Peyer's patch (tissue), 4 donors: ENCODE measurements around the gene SNRNP200. TPM values are rescaled to one million over a fixed set of nuclear protein-coding genes. Genes with fewer than 3 reads are reported as not detected.

ENCODE experiments used
- DNase-seq, 3 donors: peaks; one replicate each; pipeline ENCODE4 v3.0.0-alpha.2; 2017 to 2019
- H3K27ac ChIP-seq, 4 donors: fragments of 200-600 bp; sonication (generic); one replicate each; pipeline ENCODE4 v1.5.1; 2016 to 2019
- H3K27me3 ChIP-seq, 2 donors: fragments of 200-600 bp; sonication (generic); one replicate each; pipeline ENCODE4 v1.5.1; 2019
- H3K36me3 ChIP-seq, 3 donors: fragments of 200-600 bp; sonication (generic); one replicate each; pipeline ENCODE4 v1.5.1; 2016 to 2019
- H3K4me1 ChIP-seq, 4 donors: fragments of 200-600 bp; sonication (generic); one replicate each; pipeline ENCODE4 v1.5.1; 2016 to 2019
- H3K4me3 ChIP-seq, 4 donors: fragments of 200-600 bp; sonication (generic); 1 replicate in 3 of 4; 2 replicates in 1 of 4; pipeline ENCODE4 v1.5.1; 2016 to 2019; ENCODE audit warnings: mild to moderate bottlenecking in 1 of 4
- H3K9me3 ChIP-seq, 4 donors: fragments of 200-600 bp; sonication (generic); one replicate each; pipeline ENCODE4 v1.5.1; 2016 to 2019; ENCODE audit warnings: mild to moderate bottlenecking in 1 of 4
- POLR2A ChIP-seq, 2 donors: fragments of 450-650 bp; IDR thresholded peaks; one replicate each; pipeline ENCODE4 v1.5.1; 2017; ENCODE audit warnings: antibody characterized with exemption in 2 of 2, mild to moderate bottlenecking in 2 of 2, moderate library complexity in 2 of 2
- total RNA-seq, 4 donors: library from RNA; depleted of rRNA; stranded (reverse); fragments of >200 nt; gene quantifications; one replicate each; pipeline ENCODE4 v1.1.0, GENCODE V29; 2016
- TF ChIP-seq, protein P1 (sequence below), 6 experiments: fragments of 450-650 bp in 4 of 6; fragments of 200-600 bp in 2 of 6; sonication (generic) in 1 of 6; IDR thresholded peaks; one replicate each; pipeline ENCODE4 v1.5.1; 2017 to 2019; ENCODE audit warnings: antibody characterized with exemption in 6 of 6, mild to moderate bottlenecking in 3 of 6, moderate library complexity in 1 of 6

The SNRNP200 gene
- total RNA-seq, 4 donors from 2014 or later: 96.7 to 189 (median 119) TPM

DNA sequence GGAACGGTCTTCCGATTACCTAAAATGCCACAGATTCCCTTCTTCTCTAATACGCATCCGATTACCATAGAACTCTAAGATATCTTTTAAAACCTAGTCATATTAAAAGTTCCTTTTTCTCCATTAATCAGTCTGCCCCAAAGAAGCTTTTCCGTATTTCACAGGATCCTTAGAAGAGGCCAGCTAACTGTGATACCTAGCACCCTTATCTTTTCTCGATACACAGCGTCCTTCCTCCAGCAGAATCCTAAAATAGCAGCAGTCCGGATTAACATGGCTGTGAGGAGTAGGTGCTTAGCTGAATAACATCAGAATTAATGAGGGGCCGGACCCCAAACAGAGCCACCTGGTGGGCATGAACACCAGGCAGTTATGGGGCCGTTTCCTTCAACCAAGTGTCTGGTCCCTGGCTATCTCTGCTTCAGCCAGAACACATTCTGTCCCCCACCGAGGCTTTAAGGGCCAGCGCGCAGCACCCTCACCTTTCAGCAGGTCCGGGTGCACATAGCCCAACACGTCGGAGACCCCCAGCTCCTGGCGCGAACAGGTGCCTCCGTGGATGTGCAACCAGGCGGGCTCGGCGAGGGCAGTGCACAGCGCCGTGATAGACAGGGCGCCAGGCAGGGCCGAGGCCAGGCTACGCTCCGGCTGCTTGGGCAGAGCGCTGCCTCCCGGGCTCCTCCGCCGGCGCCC is 40.5 kb downstream of the SNRNP200 start:
- no peaks in the 10 kb centered on the region for H3K27me3 ChIP-seq
- peaks cover 9 to 59% (median 27%) of the 10 kb centered on the region in 4 donors for H3K4me1 ChIP-seq
- peak overlapping the region; percentile 72 to 90 (median 82) for H3K4me3 ChIP-seq
- peaks cover 0 to 28% (median 0%) of the 10 kb centered on the region in 3 donors for H3K36me3 ChIP-seq
- DNase-seq: peak; percentile 51 to 64 (median 62)
- no peaks in the 10 kb centered on the region for H3K9me3 ChIP-seq
- peak overlapping the region; percentile 91 to 96 (median 93) for H3K27ac ChIP-seq
- TF ChIP-seq POLR2A (IDR thresholded peaks at IDR 0.05): no peak
- TF ChIP-seq, protein P1, sequence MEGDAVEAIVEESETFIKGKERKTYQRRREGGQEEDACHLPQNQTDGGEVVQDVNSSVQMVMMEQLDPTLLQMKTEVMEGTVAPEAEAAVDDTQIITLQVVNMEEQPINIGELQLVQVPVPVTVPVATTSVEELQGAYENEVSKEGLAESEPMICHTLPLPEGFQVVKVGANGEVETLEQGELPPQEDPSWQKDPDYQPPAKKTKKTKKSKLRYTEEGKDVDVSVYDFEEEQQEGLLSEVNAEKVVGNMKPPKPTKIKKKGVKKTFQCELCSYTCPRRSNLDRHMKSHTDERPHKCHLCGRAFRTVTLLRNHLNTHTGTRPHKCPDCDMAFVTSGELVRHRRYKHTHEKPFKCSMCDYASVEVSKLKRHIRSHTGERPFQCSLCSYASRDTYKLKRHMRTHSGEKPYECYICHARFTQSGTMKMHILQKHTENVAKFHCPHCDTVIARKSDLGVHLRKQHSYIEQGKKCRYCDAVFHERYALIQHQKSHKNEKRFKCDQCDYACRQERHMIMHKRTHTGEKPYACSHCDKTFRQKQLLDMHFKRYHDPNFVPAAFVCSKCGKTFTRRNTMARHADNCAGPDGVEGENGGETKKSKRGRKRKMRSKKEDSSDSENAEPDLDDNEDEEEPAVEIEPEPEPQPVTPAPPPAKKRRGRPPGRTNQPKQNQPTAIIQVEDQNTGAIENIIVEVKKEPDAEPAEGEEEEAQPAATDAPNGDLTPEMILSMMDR (IDR thresholded peaks at IDR 0.05): peak in 4 of 6 experiments; percentile 16 to 43 (median 24)

DNA sequence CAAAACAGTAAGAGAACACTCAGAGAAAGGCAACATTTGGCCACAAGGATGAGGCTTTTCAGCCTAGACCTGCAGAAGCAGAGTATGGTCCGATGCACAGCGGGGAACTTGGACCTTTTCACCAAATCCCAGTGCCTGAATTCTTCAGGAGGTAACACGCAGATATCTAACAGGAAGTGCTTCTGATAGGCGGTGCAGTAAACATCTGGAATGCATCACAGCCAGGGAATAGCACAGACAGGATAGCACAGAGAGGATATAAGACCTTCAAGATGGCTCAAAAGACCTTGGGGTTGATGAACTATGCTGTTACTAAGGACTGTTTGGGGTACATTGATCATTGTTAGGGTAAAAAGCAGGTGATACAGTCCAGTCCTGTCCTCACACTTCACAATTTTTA is 41.3 kb downstream of the SNRNP200 start:
- no peak for DNase-seq
- Histone ChIP-seq H3K27me3 (no peaks in the 10 kb centered on the region), H3K36me3 (peaks cover 0 to 23% (median 0%) of the 10 kb centered on the region in 3 donors), H3K4me3 (peak overlapping the region; percentile 72 to 90 (median 82)), H3K4me1 (peaks cover 9 to 66% (median 34%) of the 10 kb centered on the region in 4 donors), H3K9me3 (no peaks in the 10 kb centered on the region), H3K27ac (peak overlapping the region in 1 of 4 donors; percentile 94)
- TF ChIP-seq POLR2A (IDR thresholded peaks at IDR 0.05): no peak
- TF ChIP-seq, protein P1 (IDR thresholded peaks at IDR 0.05): no peak

DNA sequence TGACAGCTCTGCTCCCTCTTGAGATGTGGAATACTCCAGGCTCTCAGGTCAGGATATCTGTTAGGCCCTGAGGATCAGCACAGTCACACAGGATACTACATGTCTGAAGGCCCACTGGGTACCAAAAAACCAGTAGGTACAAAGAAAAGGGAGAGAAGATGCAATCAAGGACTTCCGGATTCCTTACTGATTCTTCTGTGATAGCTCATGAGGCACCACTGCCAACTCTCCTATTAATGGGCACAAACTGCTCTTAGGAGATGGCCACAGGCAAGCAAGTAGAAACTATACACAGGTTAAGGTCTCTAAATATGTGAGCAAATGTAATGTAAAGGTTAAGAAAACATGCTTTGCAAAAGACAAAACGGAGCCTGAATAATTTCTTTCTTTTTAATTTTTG is 43.0 kb downstream of the SNRNP200 start:
- H3K27ac ChIP-seq: peak overlapping the region in 1 of 4 donors; percentile 90
- no peaks in the 10 kb centered on the region for H3K9me3 ChIP-seq
- peaks cover 0 to 20% (median 0%) of the 10 kb centered on the region in 3 donors for H3K36me3 ChIP-seq
- no peak for DNase-seq
- TF ChIP-seq POLR2A (IDR thresholded peaks at IDR 0.05): no peak
- TF ChIP-seq, protein P1 (IDR thresholded peaks at IDR 0.05): no peak
- H3K4me3 ChIP-seq: no peak overlapping the region
- no peaks in the 10 kb centered on the region for H3K27me3 ChIP-seq
- peaks cover 14 to 77% (median 36%) of the 10 kb centered on the region in 4 donors for H3K4me1 ChIP-seq

GRCh38 chr2:96261328-96262003 is 43.9 kb downstream of the SNRNP200 start:
- Histone ChIP-seq H3K4me1 (peaks cover 14 to 69% (median 39%) of the 10 kb centered on the region in 4 donors), H3K27ac (peak overlapping the region; percentile 56 to 94 (median 84)), H3K36me3 (peaks cover 0 to 20% (median 0%) of the 10 kb centered on the region in 3 donors), H3K4me3 (no peak overlapping the region), H3K9me3 (no peaks in the 10 kb centered on the region), H3K27me3 (no peaks in the 10 kb centered on the region)
- no peak for DNase-seq
- TF ChIP-seq, protein P1 (IDR thresholded peaks at IDR 0.05): no peak

- H3K27ac ChIP-seq: peak overlapping the region; percentile 56 to 94 (median 84)
- H3K4me3 ChIP-seq: peak overlapping the region in 2 of 4 donors; percentile 8 to 17
- DNase-seq: peak; percentile 37 to 86 (median 77)
- no peaks in the 10 kb centered on the region for H3K27me3 ChIP-seq
- peaks cover 0 to 26% (median 0%) of the 10 kb centered on the region in 3 donors for H3K36me3 ChIP-seq
- H3K4me1 ChIP-seq: peaks cover 14 to 69% (median 37%) of the 10 kb centered on the region in 4 donors
- no peaks in the 10 kb centered on the region for H3K9me3 ChIP-seq
- TF ChIP-seq POLR2A (IDR thresholded peaks at IDR 0.05): no peak
- TF ChIP-seq, protein P1 (IDR thresholded peaks at IDR 0.05): peak in 4 of 6 experiments; percentile 33 to 45 (median 43)
Observed at GRCh38 chr2:96260387-96261260, 44.7 kb downstream of the SNRNP200 start.
